ENCODE measurements around the gene VSIG8.

- TF ChIP-seq POLR2A (IDR thresholded peaks at IDR 0.05; ENCODE audit: low read depth, low read length) (no peak), POLR2AphosphoS5 (IDR thresholded peaks at IDR 0.05; ENCODE audit: low read depth, low read length) (no peak), TAF1 (IDR thresholded peaks at IDR 0.05; ENCODE audit: low read depth, low read length) (no peak), POU2F2 (IDR thresholded peaks at IDR 0.05; ENCODE audit: low read depth, low read length) (no peak), SPI1 (IDR thresholded peaks at IDR 0.05; ENCODE audit: low read depth, low read length) (no peak), PAX5 (IDR thresholded peaks at IDR 0.05; ENCODE audit: insufficient read depth, low read length, severe bottlenecking) (no peak)
Measured at GRCh38 chr1:159896546-159896930, 34.1 kb upstream of the VSIG8 start.
